Gastroesophageal sphincter (tissue), 4 donors: ENCODE results near the gene GRIA4. TPM values are rescaled to one million over a fixed set of nuclear protein-coding genes. Genes with fewer than 3 reads are reported as not detected.

ENCODE experiments used
- ATAC-seq: fragments of 150-250 bp; one replicate; pipeline ENCODE4 v1.9.1; 2016; ENCODE audit warnings: mild to moderate bottlenecking, moderate library complexity
- H3K27ac ChIP-seq, 4 donors: fragments of 200-600 bp; sonication (generic) in 3 of 4; 1 replicate in 3 of 4; 2 replicates in 1 of 4; pipeline ENCODE4 v1.5.1; 2016 to 2019
- H3K27me3 ChIP-seq: fragments of 200-600 bp; sonication (generic); one replicate; pipeline ENCODE4 v1.5.1; 2019
- H3K36me3 ChIP-seq, 2 donors: fragments of 200-600 bp; sonication (generic); one replicate each; pipeline ENCODE4 v1.5.1; 2019; ENCODE audit warnings: control low read depth in 1 of 2
- H3K4me1 ChIP-seq, 3 donors: fragments of 200-600 bp; sonication (generic); 1 replicate in 2 of 3; 2 replicates in 1 of 3; pipeline ENCODE4 v1.5.1; 2016 to 2019; ENCODE audit warnings: control low read depth in 2 of 3
- H3K4me3 ChIP-seq, 2 donors: fragments of 200-600 bp; sonication (generic); one replicate each; pipeline ENCODE4 v1.5.1; 2019; ENCODE audit warnings: mild to moderate bottlenecking in 1 of 2, moderate library complexity in 1 of 2
- H3K9me3 ChIP-seq, 3 donors: fragments of 200-600 bp; sonication (generic); one replicate each; pipeline ENCODE4 v1.5.1; 2017 to 2019; ENCODE audit warnings: control low read depth in 2 of 3
- EP300 ChIP-seq: sonication (generic); formaldehyde crosslinking; IDR thresholded peaks from one replicate; pipeline ENCODE4 v1.6.1; 2017; ENCODE audit warnings: antibody characterized with exemption, mild to moderate bottlenecking
- POLR2A ChIP-seq, 2 donors: fragments of 450-650 bp; IDR thresholded peaks; one replicate each; pipeline ENCODE4 v1.6.1; 2017; ENCODE audit warnings: antibody characterized with exemption in 2 of 2, mild to moderate bottlenecking in 2 of 2, moderate library complexity in 1 of 2
- POLR2AphosphoS5 ChIP-seq: sonication (generic); formaldehyde crosslinking; IDR thresholded peaks from one replicate; pipeline ENCODE4 v1.6.1; 2017; ENCODE audit warnings: antibody characterized with exemption
- WGBS, 2 donors: methylation state at CpG; one replicate each; pipeline ENCODE4 v1.1.5; 2018; ENCODE audit warnings: low coverage in 1 of 2; 5-methylcytosine and 5-hydroxymethylcytosine counted together
- total RNA-seq, 4 donors: library from RNA; depleted of rRNA; stranded (reverse); fragments of >200 nt; gene quantifications; one replicate each; pipeline ENCODE4 v1.1.0, GENCODE V29; 2016
- TF ChIP-seq, protein P1 (sequence below), 4 experiments: fragments of 200-600 bp in 2 of 4; fragments of 450-650 bp in 2 of 4; sonication (generic) in 1 of 4; IDR thresholded peaks; one replicate each; pipeline ENCODE4 v1.5.1; 2017 to 2019; ENCODE audit warnings: antibody characterized with exemption in 4 of 4, mild to moderate bottlenecking in 2 of 4, moderate library complexity in 2 of 4

Gene GRIA4
- total RNA-seq, 4 donors from 2014 or later: 0.47 to 1.2 TPM; not detected in 2

- TF ChIP-seq POLR2AphosphoS5 (no peak), EP300 (no peak), POLR2A (IDR thresholded peaks at IDR 0.05) (no peak)
- TF ChIP-seq, protein P1, sequence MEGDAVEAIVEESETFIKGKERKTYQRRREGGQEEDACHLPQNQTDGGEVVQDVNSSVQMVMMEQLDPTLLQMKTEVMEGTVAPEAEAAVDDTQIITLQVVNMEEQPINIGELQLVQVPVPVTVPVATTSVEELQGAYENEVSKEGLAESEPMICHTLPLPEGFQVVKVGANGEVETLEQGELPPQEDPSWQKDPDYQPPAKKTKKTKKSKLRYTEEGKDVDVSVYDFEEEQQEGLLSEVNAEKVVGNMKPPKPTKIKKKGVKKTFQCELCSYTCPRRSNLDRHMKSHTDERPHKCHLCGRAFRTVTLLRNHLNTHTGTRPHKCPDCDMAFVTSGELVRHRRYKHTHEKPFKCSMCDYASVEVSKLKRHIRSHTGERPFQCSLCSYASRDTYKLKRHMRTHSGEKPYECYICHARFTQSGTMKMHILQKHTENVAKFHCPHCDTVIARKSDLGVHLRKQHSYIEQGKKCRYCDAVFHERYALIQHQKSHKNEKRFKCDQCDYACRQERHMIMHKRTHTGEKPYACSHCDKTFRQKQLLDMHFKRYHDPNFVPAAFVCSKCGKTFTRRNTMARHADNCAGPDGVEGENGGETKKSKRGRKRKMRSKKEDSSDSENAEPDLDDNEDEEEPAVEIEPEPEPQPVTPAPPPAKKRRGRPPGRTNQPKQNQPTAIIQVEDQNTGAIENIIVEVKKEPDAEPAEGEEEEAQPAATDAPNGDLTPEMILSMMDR (IDR thresholded peaks at IDR 0.05): no peak
- no peaks in the 10 kb centered on the region for H3K27me3 ChIP-seq
- H3K9me3 ChIP-seq: no peaks in the 10 kb centered on the region
- no peak for ATAC-seq
- H3K36me3 ChIP-seq: no peaks in the 10 kb centered on the region
- no peak overlapping the region for H3K4me3 ChIP-seq
- WGBS, 2 donors: 88 to 98% methylated on average over 1 to 11 of the region's 11 CpGs
- no peaks in the 10 kb centered on the region for H3K4me1 ChIP-seq
- H3K27ac ChIP-seq: no peak overlapping the region
Measured at GRCh38 chr11:105900515-105901035, 290.7 kb downstream of the GRIA4 start.

- Histone ChIP-seq H3K27ac (no peak overlapping the region), H3K27me3 (no peaks in the 10 kb centered on the region), H3K36me3 (no peaks in the 10 kb centered on the region), H3K4me1 (no peaks in the 10 kb centered on the region), H3K4me3 (no peak overlapping the region), H3K9me3 (no peaks in the 10 kb centered on the region)
- TF ChIP-seq, protein P1 (IDR thresholded peaks at IDR 0.05): no peak
- TF ChIP-seq POLR2AphosphoS5 (no peak), POLR2A (IDR thresholded peaks at IDR 0.05) (no peak), EP300 (no peak)
- WGBS, 2 donors: 63 to 83% methylated on average over 2 of the region's 2 CpGs
- no peak for ATAC-seq
Measured at GRCh38 chr11:105903113-105903512, 293.2 kb downstream of the GRIA4 start.

DNA sequence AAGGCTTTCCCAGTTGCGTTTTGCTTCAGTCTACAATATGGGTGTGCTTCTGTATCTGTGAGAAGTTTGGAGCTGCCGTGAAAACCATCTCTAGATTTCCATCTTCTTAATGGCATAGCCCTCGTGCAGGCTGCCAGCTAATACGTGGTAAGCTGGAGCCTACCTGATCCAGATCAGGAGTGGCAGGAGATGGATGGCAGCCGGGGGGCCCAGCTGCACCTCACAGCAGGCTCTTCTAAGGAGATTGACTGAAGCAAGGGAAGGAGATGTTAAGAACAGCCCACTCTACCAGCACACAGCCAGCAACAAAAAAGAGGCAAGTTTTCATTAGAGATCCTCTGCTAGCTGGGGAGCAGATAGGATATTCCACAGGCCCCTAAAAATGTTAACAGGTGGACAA is 296.6 kb downstream of the GRIA4 start:
- TF ChIP-seq POLR2A (IDR thresholded peaks at IDR 0.05) (no peak), POLR2AphosphoS5 (no peak)
- TF ChIP-seq, protein P1 (IDR thresholded peaks at IDR 0.05): no peak
- Histone ChIP-seq H3K27me3 (no peaks in the 10 kb centered on the region), H3K4me3 (no peak overlapping the region), H3K36me3 (no peaks in the 10 kb centered on the region), H3K9me3 (no peaks in the 10 kb centered on the region), H3K4me1 (no peaks in the 10 kb centered on the region), H3K27ac (no peak overlapping the region)
- WGBS, 2 donors: 73% methylated on average over 5 of the region's 5 CpGs; no CpG with 5 or more reads in 1 of the 2 donors
- ATAC-seq: no peak

GRCh38 chr11:105907319-105907718 is 297.4 kb downstream of the GRIA4 start:
- H3K4me1 ChIP-seq: no peaks in the 10 kb centered on the region
- H3K4me3 ChIP-seq: no peak overlapping the region
- no peak for ATAC-seq
- 65 to 85% methylated on average over 2 of the region's 2 CpGs for WGBS, 2 donors
- no peak overlapping the region for H3K27ac ChIP-seq
- no peaks in the 10 kb centered on the region for H3K9me3 ChIP-seq
- TF ChIP-seq POLR2A (IDR thresholded peaks at IDR 0.05) (no peak), POLR2AphosphoS5 (no peak), EP300 (no peak)
- TF ChIP-seq, protein P1 (IDR thresholded peaks at IDR 0.05): no peak
- H3K36me3 ChIP-seq: no peaks in the 10 kb centered on the region
- no peaks in the 10 kb centered on the region for H3K27me3 ChIP-seq

GRCh38 chr11:105910095-105910715 is 300.3 kb downstream of the GRIA4 start:
- H3K27ac ChIP-seq: no peak overlapping the region
- no peaks in the 10 kb centered on the region for H3K27me3 ChIP-seq
- no peaks in the 10 kb centered on the region for H3K4me1 ChIP-seq
- H3K36me3 ChIP-seq: no peaks in the 10 kb centered on the region
- no peak overlapping the region for H3K4me3 ChIP-seq
- no peak for ATAC-seq
- no peaks in the 10 kb centered on the region for H3K9me3 ChIP-seq
- TF ChIP-seq EP300: no peak
- no peak for TF ChIP-seq POLR2A (IDR thresholded peaks at IDR 0.05)
- WGBS, 2 donors: 69 to 85% methylated on average over 5 of the region's 5 CpGs
